IPS-11a (cell line): ENCODE results near the gene PHAF1.

ENCODE experiments used
- H3K4me3 ChIP-seq: one replicate; pipeline ENCODE4 v1.5.1; 2013; ENCODE audit warnings: low read depth, low read length, control low read depth

PHAF1 gene

DNA sequence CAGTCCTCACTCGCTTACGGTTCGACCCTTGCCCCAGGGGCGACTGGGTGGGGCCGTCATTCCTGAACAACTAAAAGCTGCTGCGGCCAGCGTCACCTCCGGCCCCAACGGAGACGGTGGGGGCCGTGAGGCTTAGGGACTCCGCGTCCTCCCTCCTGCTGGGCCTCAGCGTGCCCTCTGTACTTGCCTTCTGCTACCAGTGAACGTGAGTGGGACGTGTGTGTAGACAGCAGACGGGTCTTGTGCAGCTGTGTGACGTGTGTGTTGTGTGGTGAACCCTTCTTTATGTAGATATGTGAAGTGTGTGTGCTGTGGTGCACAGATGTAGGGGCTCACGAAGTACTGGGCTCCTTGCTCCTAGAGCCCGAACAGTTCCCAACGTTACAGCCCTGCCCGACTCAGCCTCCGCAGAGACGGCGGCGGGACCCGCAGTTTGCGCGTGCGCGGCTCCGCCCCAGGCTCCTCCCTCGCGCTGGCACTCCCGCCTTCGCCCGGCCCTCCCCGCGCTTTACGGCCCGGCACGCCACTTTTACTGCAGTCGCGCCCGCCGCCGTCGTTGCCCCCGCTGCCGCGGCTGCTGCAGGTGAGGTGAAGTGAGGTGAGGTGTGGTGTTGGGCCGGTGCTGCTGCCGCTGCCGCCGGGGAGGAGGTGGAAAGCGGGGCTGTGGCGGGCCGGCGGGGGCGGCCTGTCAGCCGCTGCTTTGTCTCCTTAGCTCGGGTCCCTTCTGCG, at the start of gene PHAF1:
TSS of gene PHAF1 (plus strand) at position 535 of the 729 bp plus-strand sequence. CDS start 235 bp downstream, outside the sequence.
- H3K4me3 ChIP-seq: peak within 1 kb of the TSS; percentile 97

DNA sequence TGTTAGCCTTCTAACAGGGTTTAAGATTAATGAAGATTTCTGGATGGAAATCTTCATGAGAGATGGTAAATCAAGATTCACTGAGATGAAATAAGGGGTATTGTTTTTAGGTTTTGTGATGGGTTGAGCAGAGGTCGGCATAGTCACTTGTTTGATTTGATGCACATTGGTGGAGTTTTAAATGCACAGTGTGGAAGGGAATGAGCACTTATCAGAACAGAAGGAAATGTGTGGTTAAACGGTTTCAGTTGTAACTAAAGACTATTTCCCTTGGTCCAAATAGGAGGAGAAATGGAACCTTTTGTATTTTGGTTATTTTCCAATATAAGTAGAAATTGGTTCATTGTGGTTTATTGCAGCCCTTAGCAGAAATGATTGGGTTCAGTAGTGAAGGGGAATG, 46.7 kb upstream of the PHAF1 start:
- no peak overlapping the region for H3K4me3 ChIP-seq

- H3K4me3 ChIP-seq: no peak overlapping the region
These were observed 41.5 kb upstream of the PHAF1 start for GRCh38 chr16:67068212-67068753.

DNA sequence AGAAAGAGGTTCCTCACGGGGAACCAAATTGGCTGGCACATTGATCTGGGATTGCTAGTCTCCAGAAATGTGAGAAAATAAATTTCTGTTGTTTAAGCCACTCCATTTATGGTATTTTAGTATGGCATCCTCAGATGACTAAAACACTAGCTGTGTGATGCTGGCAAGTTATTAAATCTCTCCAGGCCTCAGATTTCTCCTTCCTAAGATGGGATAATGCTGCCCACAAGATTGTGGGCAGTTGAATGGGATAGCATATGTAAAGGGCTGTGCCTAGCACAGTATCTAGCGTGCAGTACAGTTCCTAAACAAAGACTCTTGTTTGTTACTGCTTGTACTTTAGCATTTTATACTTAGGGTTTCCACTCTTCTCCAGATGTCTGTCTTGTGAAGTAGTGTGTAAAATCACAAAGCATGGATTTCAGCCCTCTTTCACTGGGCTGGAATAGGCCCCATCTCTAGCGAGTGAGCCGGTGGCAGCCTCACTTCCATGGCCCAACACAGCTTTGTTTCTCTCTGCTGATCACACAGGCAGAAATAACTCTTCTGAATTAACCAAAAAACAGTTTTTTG, 38.2 kb upstream of the PHAF1 start:
- no peak overlapping the region for H3K4me3 ChIP-seq

DNA sequence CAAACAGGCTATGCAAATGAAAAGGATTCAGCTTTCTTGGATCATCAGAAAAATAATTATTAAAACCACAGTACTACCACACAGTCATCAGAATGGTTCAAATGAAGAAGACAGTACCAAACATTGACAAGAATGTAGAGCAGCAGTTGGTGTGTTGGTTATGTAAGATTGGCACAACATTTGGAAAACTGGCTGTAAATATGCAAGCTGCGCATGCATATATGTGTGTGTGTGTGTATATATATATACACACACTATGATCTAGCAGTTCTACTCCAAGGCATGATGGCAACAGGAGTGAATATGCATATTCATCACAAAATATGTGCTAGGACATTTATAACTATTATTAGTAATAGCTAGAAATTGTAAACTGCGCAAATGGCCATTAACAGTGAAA, 34.4 kb upstream of the PHAF1 start:
- no peak overlapping the region for H3K4me3 ChIP-seq

DNA sequence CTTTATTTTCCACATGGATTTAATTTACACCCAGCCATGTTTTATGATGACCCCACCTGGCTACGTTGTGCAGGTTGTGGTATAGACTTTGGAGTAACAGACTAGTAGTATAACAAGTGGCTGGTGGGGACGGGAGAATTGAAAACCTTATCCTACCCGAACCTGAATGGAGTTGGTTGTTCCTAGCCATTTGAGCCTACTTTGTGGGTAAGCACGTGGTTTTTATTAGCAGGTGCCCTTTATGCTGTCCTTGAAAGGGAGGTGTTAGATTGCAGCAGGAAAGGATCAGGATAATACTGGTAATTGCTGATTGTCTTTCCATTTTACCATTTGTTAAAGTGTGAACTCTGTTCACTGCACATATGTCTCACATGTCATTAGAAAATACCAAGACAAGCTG, 31.9 kb upstream of the PHAF1 start:
- no peak overlapping the region for H3K4me3 ChIP-seq

GRCh38 chr16:67082100-67082499, 27.6 kb upstream of the PHAF1 start:
- no peak overlapping the region for H3K4me3 ChIP-seq

GRCh38 chr16:67082891-67083290, 26.9 kb upstream of the PHAF1 start:
- no peak overlapping the region for H3K4me3 ChIP-seq

- no peak overlapping the region for H3K4me3 ChIP-seq
These were observed 25.3 kb upstream of the PHAF1 start for GRCh38 chr16:67084345-67085028.

DNA sequence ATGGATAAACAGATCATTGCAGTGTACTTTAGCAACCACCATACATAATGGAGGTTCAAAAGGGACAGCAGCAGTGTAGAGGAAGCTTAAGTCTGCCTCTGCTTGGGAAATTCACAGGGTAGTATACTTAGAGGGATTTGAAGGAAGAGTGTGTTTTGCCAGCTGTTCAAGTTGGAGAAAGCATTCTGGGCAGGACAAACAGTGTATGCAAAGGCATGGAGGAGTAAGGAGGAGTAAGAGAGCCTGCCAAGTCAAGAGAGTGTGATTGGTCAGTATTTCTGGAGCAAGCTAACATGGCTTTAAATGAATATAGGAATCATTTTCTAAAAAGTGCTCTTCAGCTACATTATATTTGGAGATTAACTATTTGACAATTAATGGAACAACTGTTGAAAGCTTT, 22.9 kb upstream of the PHAF1 start:
- H3K4me3 ChIP-seq: no peak overlapping the region

GRCh38 chr16:67087291-67087690, 22.4 kb upstream of the PHAF1 start:
- no peak overlapping the region for H3K4me3 ChIP-seq

- no peak overlapping the region for H3K4me3 ChIP-seq
These were observed 21.9 kb upstream of the PHAF1 start for GRCh38 chr16:67087803-67088202.

DNA sequence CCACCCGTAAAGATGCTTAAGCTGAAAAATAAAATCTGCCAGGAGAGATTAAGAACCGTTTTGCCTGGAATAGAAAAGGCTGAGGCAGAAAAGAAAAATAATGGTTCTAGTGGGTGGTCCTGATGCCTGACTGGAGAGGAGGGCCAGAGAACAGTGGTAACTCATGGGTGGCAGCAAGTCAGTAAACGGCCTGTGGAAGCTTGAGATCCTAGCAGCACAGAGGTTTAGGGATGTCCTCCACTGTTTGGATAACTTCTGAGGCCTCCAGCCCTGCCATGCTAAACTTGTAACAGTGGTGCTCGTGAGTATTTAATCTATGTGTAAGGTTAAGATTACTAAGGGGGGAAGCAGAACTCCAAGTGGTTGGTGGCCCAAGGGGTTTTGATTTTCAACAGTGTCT, 21.2 kb upstream of the PHAF1 start:
- H3K4me3 ChIP-seq: no peak overlapping the region

DNA sequence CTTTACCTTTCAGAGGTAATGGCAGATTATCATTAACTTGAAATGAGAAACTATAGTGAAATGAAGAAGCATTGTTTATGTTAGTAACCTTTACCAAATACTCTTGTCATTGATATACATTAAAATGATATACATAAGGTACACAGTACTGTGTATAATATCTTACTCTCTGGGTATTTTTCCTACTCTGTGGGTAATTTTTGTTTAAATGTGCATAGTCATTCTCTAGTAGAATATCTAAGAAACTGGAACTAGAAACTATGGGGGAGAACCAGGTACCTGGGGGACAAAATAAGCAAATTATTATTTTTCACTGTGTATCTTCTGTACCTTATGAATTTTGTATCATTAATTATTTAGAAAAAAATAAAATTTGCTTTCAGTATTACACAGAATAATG, 20.6 kb upstream of the PHAF1 start:
- no peak overlapping the region for H3K4me3 ChIP-seq

DNA sequence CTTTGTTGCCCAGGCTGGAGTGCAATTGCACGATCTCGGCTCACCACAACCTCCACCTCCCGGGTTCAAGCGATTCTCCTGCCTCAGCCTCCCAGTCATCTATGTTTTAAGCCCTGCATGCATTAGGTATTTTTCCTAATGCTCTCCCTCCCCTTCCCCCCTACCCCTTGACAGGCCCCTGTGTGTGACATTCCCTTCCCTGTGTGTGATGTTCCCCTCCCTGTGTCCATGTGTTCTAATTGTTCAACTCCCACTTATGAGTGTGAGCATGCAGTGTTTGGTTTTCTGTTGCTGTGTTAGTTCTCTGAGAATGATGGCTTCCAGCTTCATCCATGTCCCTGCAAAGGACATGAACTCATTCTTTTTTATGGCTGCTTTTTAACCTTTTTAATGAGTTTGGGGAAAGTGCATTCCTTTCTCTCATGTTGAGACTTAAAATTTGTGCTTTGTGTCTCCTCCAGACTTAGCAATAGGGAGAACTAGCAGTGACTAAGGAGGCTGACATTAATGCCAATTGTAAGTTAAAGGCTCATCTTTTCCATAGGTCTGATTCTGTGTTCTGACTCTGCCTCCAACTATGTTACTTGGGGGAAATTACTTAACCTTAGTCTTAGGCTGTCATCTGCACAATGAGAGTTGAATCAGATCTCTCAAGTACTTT, 17.7 kb upstream of the PHAF1 start:
- H3K4me3 ChIP-seq: no peak overlapping the region

- H3K4me3 ChIP-seq: no peak overlapping the region
These were observed 16.5 kb upstream of the PHAF1 start for GRCh38 chr16:67093098-67093726.

DNA sequence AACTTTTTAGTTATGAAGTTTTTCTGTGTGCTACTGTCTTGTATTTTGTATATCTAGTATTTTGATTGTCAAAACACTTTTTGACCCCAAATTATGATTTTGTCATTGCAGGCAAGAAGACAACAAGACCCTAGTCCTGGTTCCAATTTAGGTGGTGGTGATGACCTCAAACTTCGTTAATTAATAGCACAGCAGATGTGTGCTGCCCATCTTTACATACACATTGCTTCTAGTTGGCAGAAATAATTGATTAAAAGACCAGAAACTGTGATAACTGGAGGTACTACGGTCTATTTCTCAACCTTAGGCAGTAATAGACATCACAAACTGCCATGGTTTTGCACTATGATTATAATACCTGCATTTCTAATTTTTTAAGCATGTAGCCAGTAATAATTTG, 11.1 kb upstream of the PHAF1 start:
- H3K4me3 ChIP-seq: no peak overlapping the region

DNA sequence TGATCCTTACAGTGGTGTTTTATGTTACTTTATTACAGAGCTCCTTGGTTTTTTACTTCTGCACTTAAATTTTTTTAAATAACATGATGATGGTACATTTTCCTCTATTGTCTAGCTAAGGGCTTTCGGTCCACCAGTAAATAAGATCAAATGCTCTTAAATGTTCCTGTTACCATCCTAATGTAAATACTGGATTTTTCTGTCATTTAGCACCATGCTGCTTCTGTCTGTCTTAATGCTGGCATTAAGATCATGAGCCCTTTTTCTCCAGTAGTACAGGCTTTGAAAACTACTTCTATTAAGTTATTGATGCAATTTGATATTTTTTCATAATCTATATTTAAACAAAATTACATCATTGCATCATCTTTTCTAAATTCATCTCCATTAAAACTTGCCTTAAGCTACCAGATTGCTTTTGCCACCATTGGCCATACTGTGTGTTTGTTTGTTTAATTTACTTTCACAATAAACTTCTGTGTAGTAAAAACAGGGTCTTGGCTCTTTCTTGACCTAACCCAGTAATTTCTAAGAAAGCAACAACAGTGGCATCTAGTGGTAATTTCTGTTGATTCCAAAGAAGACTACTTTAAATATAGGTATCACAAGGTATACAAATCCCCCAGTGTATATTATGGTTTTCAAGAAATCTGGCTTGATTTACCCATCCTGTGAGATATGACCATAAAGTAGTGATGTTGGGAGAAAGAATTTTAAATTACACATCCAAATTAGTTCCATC, 9.0 kb upstream of the PHAF1 start:
- H3K4me3 ChIP-seq: no peak overlapping the region

DNA sequence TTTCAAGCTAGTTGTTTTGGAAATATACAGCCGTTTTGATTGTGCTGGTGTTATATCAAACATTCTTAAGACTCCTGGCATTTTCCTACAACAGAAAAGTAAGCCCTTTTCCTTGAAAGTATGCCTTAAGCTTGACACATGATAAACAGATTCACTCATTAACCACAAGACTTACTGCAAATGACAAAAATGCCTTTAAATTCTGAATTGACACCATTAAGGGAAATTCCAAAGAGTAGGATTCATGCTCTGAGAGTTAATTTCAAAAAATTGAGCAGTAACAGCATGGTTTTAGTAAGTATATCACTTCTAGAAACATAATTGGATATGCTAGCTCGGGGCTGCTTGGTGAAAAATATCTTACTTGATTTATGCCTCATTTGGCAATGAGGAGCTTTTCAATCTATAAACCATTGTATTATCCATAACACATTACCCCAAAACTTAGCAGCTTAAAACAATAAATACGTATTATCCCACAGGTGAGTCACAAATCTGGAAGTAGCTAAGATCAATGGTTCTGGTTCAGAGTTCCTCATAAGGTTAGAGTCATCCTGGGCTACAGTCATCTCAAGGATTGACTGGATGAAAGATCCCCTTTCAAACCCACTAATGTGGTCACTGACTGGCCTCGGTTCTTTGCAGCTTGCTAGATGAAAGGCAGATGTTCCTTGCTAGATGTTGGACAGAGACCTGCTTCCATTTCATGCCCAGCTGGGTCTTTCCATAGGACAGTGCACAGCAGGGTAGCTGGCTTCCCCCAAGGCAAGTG, 8.2 kb upstream of the PHAF1 start:
- no peak overlapping the region for H3K4me3 ChIP-seq

GRCh38 chr16:67104061-67104460, 5.7 kb upstream of the PHAF1 start:
- H3K4me3 ChIP-seq: no peak overlapping the region
